Neural cell (in vitro differentiated cells): ENCODE data around the gene SLC29A3. TPM values are rescaled to one million over a fixed set of nuclear protein-coding genes. Genes with fewer than 3 reads are reported as not detected.

Experiments used
- H2AFZ ChIP-seq: fragments of 200-600, 300-800 bp; sonication (generic), shearing (Covaris generic); 2 replicates; pipeline ENCODE4 v1.6.0; 2014; ENCODE audit warnings: low read depth, mild to moderate bottlenecking, antibody characterized with exemption, low read length, moderate library complexity
- H3F3A ChIP-seq: fragments of 200-600 bp; shearing (Covaris generic); 2 replicates; pipeline ENCODE4 v1.6.1; 2016; ENCODE audit warnings: mild to moderate bottlenecking, moderate library complexity, mixed read lengths, antibody characterized with exemption, low read length; ENCODE audit not compliant: insufficient read depth, poor library complexity, severe bottlenecking
- H3K27ac ChIP-seq: fragments of 200-600, 300-800 bp; sonication (generic), shearing (Covaris generic); 2 replicates; pipeline ENCODE4 v1.5.1; 2014; ENCODE audit warnings: mild to moderate bottlenecking, low read length, moderate library complexity
- H3K27me3 ChIP-seq: fragments of 300-800, 200-600 bp; sonication (generic), shearing (Covaris generic); 2 replicates; pipeline ENCODE4 v1.6.0; 2014; ENCODE audit warnings: mild to moderate bottlenecking, low read depth, low read length, moderate library complexity; ENCODE audit not compliant: insufficient read depth
- H3K36me3 ChIP-seq: fragments of 300-800, 200-600 bp; sonication (generic), shearing (Covaris generic); 2 replicates; pipeline ENCODE4 v1.5.1; 2014; ENCODE audit warnings: mild to moderate bottlenecking, antibody characterized with exemption, low read length, moderate library complexity; ENCODE audit not compliant: insufficient read depth
- H3K4me2 ChIP-seq: fragments of 300-800, 200-600 bp; sonication (generic), shearing (Covaris generic); 2 replicates; pipeline ENCODE4 v1.6.0; 2014; ENCODE audit warnings: mild to moderate bottlenecking, low read length
- H3K4me3 ChIP-seq: fragments of 300-800, 200-600 bp; sonication (generic), shearing (Covaris generic); 2 replicates; pipeline ENCODE4 v1.5.1; 2014; ENCODE audit warnings: mild to moderate bottlenecking, low read length, moderate library complexity
- H3K79me2 ChIP-seq: fragments of 200-600 bp; shearing (Covaris generic); replicated peaks from 2 replicates; pipeline ENCODE4 v1.6.0; 2014; ENCODE audit warnings: mild to moderate bottlenecking, low read length, moderate library complexity; ENCODE audit not compliant: insufficient read depth
- H3K9ac ChIP-seq: fragments of 300-800, 200-600 bp; sonication (generic), shearing (Covaris generic); 2 replicates; pipeline ENCODE4 v1.6.1; 2016; ENCODE audit warnings: mild to moderate bottlenecking, low read length, mixed read lengths
- H3K9me2 ChIP-seq: fragments of 200-600 bp; shearing (Covaris generic); 2 replicates; pipeline ENCODE4 v1.6.1; 2016; ENCODE audit warnings: mild to moderate bottlenecking, low read length, mixed read lengths; ENCODE audit not compliant: insufficient read depth
- H3K9me3 ChIP-seq: fragments of 200-600, 300-800 bp; sonication (generic), shearing (Covaris generic); 2 replicates; pipeline ENCODE4 v1.6.1; 2016; ENCODE audit warnings: mild to moderate bottlenecking, mixed run types, low read length, moderate library complexity, mixed read lengths
- H4K20me1 ChIP-seq: fragments of 200-600 bp; shearing (Covaris generic); 2 replicates; pipeline ENCODE4 v1.6.1; 2016; ENCODE audit warnings: mild to moderate bottlenecking, mixed run types; ENCODE audit not compliant: insufficient read depth
- EP300 ChIP-seq: fragments of 450-650 bp; conservative IDR thresholded peaks from 2 replicates; pipeline ENCODE4 v1.6.1; 2014; ENCODE audit warnings: antibody characterized with exemption, mild to moderate bottlenecking, moderate library complexity; ENCODE audit not compliant: poor library complexity, severe bottlenecking
- EZH2 ChIP-seq: fragments of 200-600, 300-800 bp; shearing (Covaris generic), sonication (generic); IDR thresholded peaks from 2 replicates; pipeline ENCODE4 v1.6.1; 2014; ENCODE audit warnings: antibody characterized with exemption, low read length, borderline replicate concordance, mild to moderate bottlenecking; ENCODE audit not compliant: insufficient read depth, poor library complexity, severe bottlenecking
- MXI1 ChIP-seq: fragments of 450-650 bp; conservative IDR thresholded peaks from 2 replicates; pipeline ENCODE4 v1.6.1; 2014; ENCODE audit warnings: antibody characterized with exemption, mild to moderate bottlenecking; ENCODE audit not compliant: poor library complexity, severe bottlenecking
- POLR2AphosphoS5 ChIP-seq: IDR thresholded peaks from 2 replicates; pipeline ENCODE4 v1.6.1; 2012
- RAD21 ChIP-seq: fragments of 450-650 bp; conservative IDR thresholded peaks from 2 replicates; pipeline ENCODE4 v1.6.1; 2014; ENCODE audit warnings: antibody characterized with exemption, mild to moderate bottlenecking, moderate library complexity
- SMC3 ChIP-seq: fragments of 450-650 bp; conservative IDR thresholded peaks from 2 replicates; pipeline ENCODE4 v1.6.1; 2014; ENCODE audit warnings: antibody characterized with exemption, mild to moderate bottlenecking, moderate library complexity; ENCODE audit not compliant: poor library complexity
- polyA plus RNA-seq: library from polyadenylated mRNA; depleted of rRNA; stranded (reverse); fragments of >200 nt; gene quantifications from 2 replicates; pipeline ENCODE4 v1.2.3, GENCODE V29; 2014
- TF ChIP-seq, protein P1 (sequence below): fragments of 450-650 bp; IDR thresholded peaks from 2 replicates; pipeline ENCODE4 v1.5.1; 2014; ENCODE audit warnings: antibody characterized with exemption, mild to moderate bottlenecking, moderate library complexity; ENCODE audit not compliant: poor library complexity, severe bottlenecking
- TF ChIP-seq, protein P2 (sequence below): IDR thresholded peaks from 2 replicates; pipeline ENCODE4 v1.6.1; 2012; ENCODE audit warnings: borderline replicate concordance

Gene SLC29A3
- polyA plus RNA-seq, 1 donor from 2014 or later, result 2.3 TPM

DNA sequence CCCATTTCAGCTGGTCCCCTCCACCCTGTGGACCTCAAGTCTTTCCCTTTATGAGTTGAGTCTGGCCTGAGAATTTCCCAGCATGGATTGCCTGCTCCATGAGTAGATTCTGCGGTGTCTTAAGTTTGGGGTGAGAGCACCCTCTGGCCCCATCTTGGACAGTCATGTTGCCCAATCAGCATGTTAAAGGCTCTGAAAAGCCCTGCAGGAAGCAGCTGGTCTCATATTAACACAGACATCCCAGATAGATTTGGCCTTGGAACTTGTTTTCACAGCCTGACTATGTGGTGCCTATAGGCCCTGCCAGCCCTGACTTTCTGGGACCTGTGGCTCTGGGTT, 15.5 kb upstream of the SLC29A3 start:
- TF ChIP-seq, protein P1, sequence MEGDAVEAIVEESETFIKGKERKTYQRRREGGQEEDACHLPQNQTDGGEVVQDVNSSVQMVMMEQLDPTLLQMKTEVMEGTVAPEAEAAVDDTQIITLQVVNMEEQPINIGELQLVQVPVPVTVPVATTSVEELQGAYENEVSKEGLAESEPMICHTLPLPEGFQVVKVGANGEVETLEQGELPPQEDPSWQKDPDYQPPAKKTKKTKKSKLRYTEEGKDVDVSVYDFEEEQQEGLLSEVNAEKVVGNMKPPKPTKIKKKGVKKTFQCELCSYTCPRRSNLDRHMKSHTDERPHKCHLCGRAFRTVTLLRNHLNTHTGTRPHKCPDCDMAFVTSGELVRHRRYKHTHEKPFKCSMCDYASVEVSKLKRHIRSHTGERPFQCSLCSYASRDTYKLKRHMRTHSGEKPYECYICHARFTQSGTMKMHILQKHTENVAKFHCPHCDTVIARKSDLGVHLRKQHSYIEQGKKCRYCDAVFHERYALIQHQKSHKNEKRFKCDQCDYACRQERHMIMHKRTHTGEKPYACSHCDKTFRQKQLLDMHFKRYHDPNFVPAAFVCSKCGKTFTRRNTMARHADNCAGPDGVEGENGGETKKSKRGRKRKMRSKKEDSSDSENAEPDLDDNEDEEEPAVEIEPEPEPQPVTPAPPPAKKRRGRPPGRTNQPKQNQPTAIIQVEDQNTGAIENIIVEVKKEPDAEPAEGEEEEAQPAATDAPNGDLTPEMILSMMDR, result peak; percentile 14
- no peak for TF ChIP-seq EZH2
- TF ChIP-seq MXI1, result no peak
- H3K4me2 ChIP-seq, result no peak overlapping the region
- H3K27me3 ChIP-seq, result no peaks in the 10 kb centered on the region
- no peaks in the 10 kb centered on the region for H3K79me2 ChIP-seq
- H3K9me2 ChIP-seq, result no peaks in the 10 kb centered on the region
- H2AFZ ChIP-seq, result no peak overlapping the region
- no peaks in the 10 kb centered on the region for H3K9me3 ChIP-seq
- no peaks in the 10 kb centered on the region for H3F3A ChIP-seq
- H3K36me3 ChIP-seq, result no peaks in the 10 kb centered on the region
- no peak overlapping the region for H3K9ac ChIP-seq
- H3K4me3 ChIP-seq, result no peak overlapping the region
- no peaks in the 10 kb centered on the region for H4K20me1 ChIP-seq
- no peak overlapping the region for H3K27ac ChIP-seq

DNA sequence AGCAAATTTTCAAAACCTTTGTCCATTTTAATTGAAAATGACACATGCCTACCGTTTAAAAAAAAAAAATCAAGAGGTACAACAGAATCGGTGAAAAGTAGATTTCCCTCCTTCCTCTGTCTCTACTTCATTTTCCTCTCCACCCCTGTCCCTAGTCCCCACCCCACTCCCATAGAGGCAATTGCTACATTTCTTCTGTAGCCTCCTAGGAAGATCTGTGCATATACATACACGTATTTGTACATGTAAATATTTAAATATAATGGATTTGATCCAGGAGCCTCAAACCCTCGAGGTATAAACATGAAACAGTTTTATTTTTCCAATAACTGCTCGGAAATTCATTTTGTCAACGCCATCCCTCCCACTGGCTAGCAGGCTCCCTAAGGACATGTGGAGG, 14.1 kb upstream of the SLC29A3 start:
- Histone ChIP-seq H4K20me1 (no peaks in the 10 kb centered on the region), H3K36me3 (no peaks in the 10 kb centered on the region), H3K9me2 (no peaks in the 10 kb centered on the region), H2AFZ (no peak overlapping the region), H3K79me2 (no peaks in the 10 kb centered on the region), H3K9me3 (no peaks in the 10 kb centered on the region), H3K27ac (no peak overlapping the region), H3K4me2 (no peak overlapping the region), H3K9ac (no peak overlapping the region), H3K27me3 (no peaks in the 10 kb centered on the region), H3K4me3 (no peak overlapping the region), H3F3A (no peaks in the 10 kb centered on the region)
- TF ChIP-seq RAD21 (no peak), MXI1 (no peak), SMC3 (no peak), POLR2AphosphoS5 (no peak), EZH2 (no peak), EP300 (no peak)
- TF ChIP-seq, protein P2, sequence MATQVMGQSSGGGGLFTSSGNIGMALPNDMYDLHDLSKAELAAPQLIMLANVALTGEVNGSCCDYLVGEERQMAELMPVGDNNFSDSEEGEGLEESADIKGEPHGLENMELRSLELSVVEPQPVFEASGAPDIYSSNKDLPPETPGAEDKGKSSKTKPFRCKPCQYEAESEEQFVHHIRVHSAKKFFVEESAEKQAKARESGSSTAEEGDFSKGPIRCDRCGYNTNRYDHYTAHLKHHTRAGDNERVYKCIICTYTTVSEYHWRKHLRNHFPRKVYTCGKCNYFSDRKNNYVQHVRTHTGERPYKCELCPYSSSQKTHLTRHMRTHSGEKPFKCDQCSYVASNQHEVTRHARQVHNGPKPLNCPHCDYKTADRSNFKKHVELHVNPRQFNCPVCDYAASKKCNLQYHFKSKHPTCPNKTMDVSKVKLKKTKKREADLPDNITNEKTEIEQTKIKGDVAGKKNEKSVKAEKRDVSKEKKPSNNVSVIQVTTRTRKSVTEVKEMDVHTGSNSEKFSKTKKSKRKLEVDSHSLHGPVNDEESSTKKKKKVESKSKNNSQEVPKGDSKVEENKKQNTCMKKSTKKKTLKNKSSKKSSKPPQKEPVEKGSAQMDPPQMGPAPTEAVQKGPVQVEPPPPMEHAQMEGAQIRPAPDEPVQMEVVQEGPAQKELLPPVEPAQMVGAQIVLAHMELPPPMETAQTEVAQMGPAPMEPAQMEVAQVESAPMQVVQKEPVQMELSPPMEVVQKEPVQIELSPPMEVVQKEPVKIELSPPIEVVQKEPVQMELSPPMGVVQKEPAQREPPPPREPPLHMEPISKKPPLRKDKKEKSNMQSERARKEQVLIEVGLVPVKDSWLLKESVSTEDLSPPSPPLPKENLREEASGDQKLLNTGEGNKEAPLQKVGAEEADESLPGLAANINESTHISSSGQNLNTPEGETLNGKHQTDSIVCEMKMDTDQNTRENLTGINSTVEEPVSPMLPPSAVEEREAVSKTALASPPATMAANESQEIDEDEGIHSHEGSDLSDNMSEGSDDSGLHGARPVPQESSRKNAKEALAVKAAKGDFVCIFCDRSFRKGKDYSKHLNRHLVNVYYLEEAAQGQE, result no peak
- TF ChIP-seq, protein P1, result no peak
